Lung (tissue), 12 donors: Measurements from ENCODE around the gene PWWP2B. TPM values are rescaled to one million over a fixed set of nuclear protein-coding genes. Genes with fewer than 3 reads are reported as not detected.

Experiments used
- ATAC-seq: fragments of 200-7000 bp; cut with Tn5 transposase; one replicate; pipeline ENCODE4 v1.9.1; 2020; ENCODE audit warnings: moderate number of reproducible peaks; ENCODE audit not compliant: insufficient read depth, low FRiP score
- DNase-seq, 3 donors: peaks; one replicate each; pipeline ENCODE4 v3.0.0-alpha.2; 2013 to 2017
- H3K27ac ChIP-seq, 2 donors: one replicate each; pipeline ENCODE4 v1.5.1; 2013; ENCODE audit warnings: mild to moderate bottlenecking in 2 of 2, moderate library complexity in 2 of 2, control low read depth in 1 of 2, inconsistent platforms in 1 of 2, low read depth in 1 of 2, low read length in 1 of 2
- H3K27me3 ChIP-seq, 3 donors: one replicate each; pipeline ENCODE4 v1.5.1; 2013; ENCODE audit warnings: low read length in 2 of 3; ENCODE audit not compliant: control insufficient read depth in 3 of 3, insufficient read depth in 3 of 3
- H3K36me3 ChIP-seq, 4 donors: one replicate each; pipeline ENCODE4 v1.5.1; 2013; ENCODE audit warnings: low read length in 4 of 4, mild to moderate bottlenecking in 1 of 4, moderate library complexity in 1 of 4; ENCODE audit not compliant: control insufficient read depth in 4 of 4, insufficient read depth in 4 of 4
- H3K4me1 ChIP-seq, 5 donors: one replicate each; pipeline ENCODE4 v1.5.1; 2013; ENCODE audit warnings: low read length in 5 of 5, mild to moderate bottlenecking in 2 of 5, moderate library complexity in 1 of 5; ENCODE audit not compliant: control insufficient read depth in 5 of 5, insufficient read depth in 5 of 5
- H3K4me3 ChIP-seq: one replicate; pipeline ENCODE4 v1.5.1; 2013; ENCODE audit warnings: mild to moderate bottlenecking, control low read depth, moderate library complexity
- H3K9ac ChIP-seq, 2 donors: one replicate each; pipeline ENCODE4 v1.5.1; 2013; ENCODE audit warnings: low read length in 2 of 2, control low read depth in 1 of 2; ENCODE audit not compliant: insufficient read depth in 1 of 2
- H3K9me3 ChIP-seq, 4 donors: one replicate each; pipeline ENCODE4 v1.5.1; 2013; ENCODE audit warnings: low read length in 3 of 4, mild to moderate bottlenecking in 1 of 4, moderate library complexity in 1 of 4; ENCODE audit not compliant: control insufficient read depth in 4 of 4, insufficient read depth in 3 of 4
- CTCF ChIP-seq: IDR thresholded peaks from 2 replicates; pipeline ENCODE4 v1.5.1; 2012; ENCODE audit warnings: mild to moderate bottlenecking; ENCODE audit errors: control extremely low read depth, extremely low read depth
- WGBS, 2 donors: extraction: QIAGEN DNeasy Blood & Tissue Kit; methylation state at CpG; one replicate each; pipeline ENCODE4 v1.1.7; 2013; 5-methylcytosine and 5-hydroxymethylcytosine counted together
- polyA plus RNA-seq, 2 donors: library from polyadenylated mRNA; stranded (reverse); fragments of 200-250 nt; gene quantifications; one replicate each; pipeline ENCODE4 v1.2.1, GENCODE V29; 2013
- total RNA-seq, 2 donors: library from RNA; depleted of rRNA in 1 of 2; stranded (reverse); fragments of >200 nt in 1 of 2; gene quantifications; one replicate each; pipeline ENCODE4 v1.2.1, GENCODE V29; 2014 to 2021
- donor health status: control.
- donor health status: control.
- donor health status: Bipolar disorder and iron deficiency.
- donor health status: healthy.
- donor health status: DM: yes; HTN: yes; CAD: no.

The PWWP2B gene
- total and polyA plus RNA-seq, 4 donors = 20.1 to 33.4 (median 21.1) TPM

- peak; percentile 13 to 70 (median 38) for DNase-seq
Observed at GRCh38 chr10:132363921-132364593, 32.9 kb upstream of the PWWP2B start.

GRCh38 chr10:132364594-132364970, 32.4 kb upstream of the PWWP2B start:
- H3K27me3 ChIP-seq = no peaks in the 10 kb centered on the region
- H3K4me3 ChIP-seq = no peak overlapping the region
- ATAC-seq (no peak), DNase-seq (peak in 1 of 3 donors; percentile 40)
- no peak overlapping the region for H3K9ac ChIP-seq
- H3K36me3 ChIP-seq = peaks cover 0 to 22% (median 6%) of the 10 kb centered on the region in 4 donors
- TF ChIP-seq CTCF = no peak
- H3K4me1 ChIP-seq = no peaks in the 10 kb centered on the region
- no peak overlapping the region for H3K27ac ChIP-seq
- WGBS, 2 donors = 82 to 86% methylated on average over 14 of the region's 14 CpGs
- H3K9me3 ChIP-seq = no peaks in the 10 kb centered on the region

More at GRCh38 chr10:132363921-132364593, 32.9 kb upstream of the PWWP2B start:
- Histone ChIP-seq H3K9ac (no peak overlapping the region), H3K36me3 (peaks cover 0 to 22% (median 5%) of the 10 kb centered on the region in 4 donors), H3K9me3 (no peaks in the 10 kb centered on the region), H3K4me3 (no peak overlapping the region), H3K27me3 (no peaks in the 10 kb centered on the region), H3K27ac (no peak overlapping the region), H3K4me1 (peaks cover 0 to 2% (median 0%) of the 10 kb centered on the region in 5 donors)
- ATAC-seq = no peak
- WGBS, 2 donors = 59 to 67% methylated on average over 16 of the region's 16 CpGs
- no peak for TF ChIP-seq CTCF

DNA sequence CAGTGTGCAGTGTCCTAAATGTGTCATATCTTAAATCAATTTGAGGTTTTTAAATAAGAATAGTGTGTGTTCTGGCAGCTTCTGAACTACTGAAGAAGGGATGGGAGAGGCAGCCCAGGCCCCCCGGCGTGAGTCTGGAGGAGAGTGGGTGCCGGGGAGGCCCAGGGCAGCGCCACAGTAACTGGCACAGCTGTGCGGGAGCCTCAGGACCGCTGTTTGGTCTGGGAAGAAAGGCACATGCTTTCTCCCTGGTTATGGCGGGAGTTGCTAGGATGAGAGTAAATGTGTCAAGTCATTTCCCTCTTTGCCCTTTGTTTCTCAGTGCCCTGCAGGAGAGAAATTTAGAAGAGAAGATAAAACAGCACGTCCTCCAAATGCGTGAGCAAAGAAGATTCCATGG, 31.9 kb upstream of the PWWP2B start:
- H3K36me3 ChIP-seq = peaks cover 0 to 22% (median 6%) of the 10 kb centered on the region in 4 donors
- no peak for DNase-seq

More for the DNA sequence above, 31.9 kb upstream of the PWWP2B start:
- Histone ChIP-seq H3K27me3 (no peaks in the 10 kb centered on the region), H3K4me1 (no peaks in the 10 kb centered on the region), H3K9me3 (no peaks in the 10 kb centered on the region), H3K4me3 (no peak overlapping the region), H3K27ac (no peak overlapping the region), H3K9ac (no peak overlapping the region)
- no peak for ATAC-seq
- TF ChIP-seq CTCF = no peak
- 48 to 83% methylated on average over 9 of the region's 9 CpGs for WGBS, 2 donors
